GM19035 (cell line): Measurements from ENCODE around the gene LIMA1.

ENCODE experiments used
- ATAC-seq: cut with Tn5 transposase; IDR thresholded peaks from one replicate; pipeline ENCODE4 v1.9.1; 2021; ENCODE audit not compliant: unreplicated experiment

The LIMA1 gene

DNA sequence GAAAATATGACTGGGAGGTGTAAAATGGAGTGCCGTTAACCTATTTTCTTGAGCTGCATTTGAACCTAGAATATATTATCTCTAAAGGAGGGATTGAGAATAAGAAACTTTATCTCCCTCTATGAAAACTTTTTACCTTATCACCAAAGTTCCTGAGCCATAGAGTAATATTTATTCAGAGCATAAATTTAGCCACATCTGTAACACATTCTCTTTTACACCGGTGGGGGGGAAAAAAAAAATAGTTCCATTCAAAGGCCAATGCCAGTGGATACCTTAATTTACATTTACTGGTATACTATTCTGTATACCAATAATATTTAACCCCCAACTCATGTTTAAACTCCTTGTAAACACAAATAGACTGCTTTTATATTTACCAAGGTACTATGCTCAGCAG, 137.9 kb downstream of the LIMA1 start:
- no peak for ATAC-seq

- ATAC-seq, result no peak
Measured at GRCh38 chr12:50142993-50143392, 140.3 kb downstream of the LIMA1 start.

DNA sequence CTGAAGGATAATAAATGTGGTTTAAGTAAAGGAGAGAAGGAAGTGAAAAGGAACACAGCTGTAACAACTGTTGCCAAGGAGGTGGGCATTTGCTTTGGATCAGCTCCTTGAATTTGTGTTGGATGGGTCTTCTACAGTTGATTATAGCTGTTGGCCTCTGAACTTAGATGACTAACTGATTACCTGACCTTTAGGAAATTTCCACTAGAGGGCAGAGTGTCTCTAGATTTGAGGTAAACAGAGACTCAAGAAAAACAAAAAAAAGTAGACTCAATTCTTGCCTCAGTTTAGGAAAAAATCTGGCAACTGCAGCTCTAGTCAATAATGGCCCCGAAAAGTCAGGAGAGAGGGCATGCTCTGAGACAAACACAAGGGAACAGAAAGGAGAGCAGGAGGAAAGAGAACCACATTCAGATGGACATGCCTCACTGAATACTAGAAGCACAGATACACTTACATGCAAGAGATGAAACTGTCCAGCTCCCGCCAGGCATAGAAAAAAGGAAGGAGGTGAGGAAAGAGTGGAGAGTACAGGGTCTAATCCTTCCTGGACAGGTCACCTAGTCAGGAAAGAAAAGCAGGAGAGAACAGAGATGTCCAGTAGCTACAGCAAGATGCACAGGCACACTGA, 150.7 kb downstream of the LIMA1 start:
- no peak for ATAC-seq

GRCh38 chr12:50129290-50129689, 154.0 kb downstream of the LIMA1 start:
- ATAC-seq, result no peak

- no peak for ATAC-seq
Measured at GRCh38 chr12:50127546-50127945, 155.8 kb downstream of the LIMA1 start.
